ENCODE data around the gene SRSF6.

The SRSF6 gene

DNA sequence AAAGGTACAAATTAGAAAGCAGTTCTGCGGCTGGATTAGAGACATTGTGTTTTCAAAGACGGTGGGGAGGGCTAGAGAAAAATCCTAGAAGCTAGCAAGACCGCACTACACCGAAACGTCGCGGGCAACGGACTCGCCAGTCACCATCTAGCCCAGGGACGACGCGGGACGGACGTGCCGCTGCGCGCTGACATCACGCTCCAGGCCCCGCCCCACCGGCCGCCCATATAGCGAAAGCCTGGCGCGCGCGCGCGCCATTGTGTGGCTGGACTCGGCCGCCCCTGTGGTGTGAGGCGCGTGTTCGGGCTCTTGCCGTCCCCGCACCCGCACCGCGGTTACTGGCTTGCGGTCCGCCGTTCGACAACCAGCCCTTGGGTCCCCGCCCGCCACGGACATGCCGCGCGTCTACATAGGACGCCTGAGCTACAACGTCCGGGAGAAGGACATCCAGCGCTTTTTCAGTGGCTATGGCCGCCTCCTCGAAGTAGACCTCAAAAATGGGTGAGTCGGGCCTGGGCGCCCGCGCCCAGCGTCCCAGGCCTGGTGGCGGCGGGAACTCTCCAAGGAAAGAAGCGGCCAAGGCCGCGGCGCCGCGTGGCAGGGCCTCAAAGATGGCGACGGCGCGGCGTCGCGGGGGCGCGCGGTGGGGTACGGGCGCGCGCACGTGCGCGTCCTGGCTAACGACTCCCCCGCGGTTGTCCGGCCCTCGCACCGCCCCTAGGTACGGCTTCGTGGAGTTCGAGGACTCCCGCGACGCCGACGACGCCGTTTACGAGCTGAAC is at the start of gene SRSF6:
Gene SRSF6, plus strand, starts transcription at position 257 of the 782 bp plus-strand sequence. Its CDS starts 138 bp downstream, at position 395.
- peak within 1 kb of the TSS; percentile 99 to 100 for H3K27ac ChIP-seq
- H3K9me3 ChIP-seq, result no peaks in the 10 kb centered on the region
- peaks cover 28 to 36% (median 34%) of the 10 kb centered on the region in 3 donors for H3K36me3 ChIP-seq
- H3K27me3 ChIP-seq, result peaks cover 0 to 2% of the 10 kb centered on the region in 2 donors
- TF ChIP-seq, protein P1, sequence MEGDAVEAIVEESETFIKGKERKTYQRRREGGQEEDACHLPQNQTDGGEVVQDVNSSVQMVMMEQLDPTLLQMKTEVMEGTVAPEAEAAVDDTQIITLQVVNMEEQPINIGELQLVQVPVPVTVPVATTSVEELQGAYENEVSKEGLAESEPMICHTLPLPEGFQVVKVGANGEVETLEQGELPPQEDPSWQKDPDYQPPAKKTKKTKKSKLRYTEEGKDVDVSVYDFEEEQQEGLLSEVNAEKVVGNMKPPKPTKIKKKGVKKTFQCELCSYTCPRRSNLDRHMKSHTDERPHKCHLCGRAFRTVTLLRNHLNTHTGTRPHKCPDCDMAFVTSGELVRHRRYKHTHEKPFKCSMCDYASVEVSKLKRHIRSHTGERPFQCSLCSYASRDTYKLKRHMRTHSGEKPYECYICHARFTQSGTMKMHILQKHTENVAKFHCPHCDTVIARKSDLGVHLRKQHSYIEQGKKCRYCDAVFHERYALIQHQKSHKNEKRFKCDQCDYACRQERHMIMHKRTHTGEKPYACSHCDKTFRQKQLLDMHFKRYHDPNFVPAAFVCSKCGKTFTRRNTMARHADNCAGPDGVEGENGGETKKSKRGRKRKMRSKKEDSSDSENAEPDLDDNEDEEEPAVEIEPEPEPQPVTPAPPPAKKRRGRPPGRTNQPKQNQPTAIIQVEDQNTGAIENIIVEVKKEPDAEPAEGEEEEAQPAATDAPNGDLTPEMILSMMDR (IDR thresholded peaks at IDR 0.05), result peak in 1 of 2 experiments; percentile 23
- intact Hi-C loops (cut with DNase I; ENCODE audit: low total_unique reads), result no loop called here
- H3K4me1 ChIP-seq, result peaks cover 0 to 31% (median 18%) of the 10 kb centered on the region in 4 donors
- DNase-seq, result peak; percentile 95 to 96
- H3K4me3 ChIP-seq, result peak within 1 kb of the TSS; percentile 81 to 87

DNA sequence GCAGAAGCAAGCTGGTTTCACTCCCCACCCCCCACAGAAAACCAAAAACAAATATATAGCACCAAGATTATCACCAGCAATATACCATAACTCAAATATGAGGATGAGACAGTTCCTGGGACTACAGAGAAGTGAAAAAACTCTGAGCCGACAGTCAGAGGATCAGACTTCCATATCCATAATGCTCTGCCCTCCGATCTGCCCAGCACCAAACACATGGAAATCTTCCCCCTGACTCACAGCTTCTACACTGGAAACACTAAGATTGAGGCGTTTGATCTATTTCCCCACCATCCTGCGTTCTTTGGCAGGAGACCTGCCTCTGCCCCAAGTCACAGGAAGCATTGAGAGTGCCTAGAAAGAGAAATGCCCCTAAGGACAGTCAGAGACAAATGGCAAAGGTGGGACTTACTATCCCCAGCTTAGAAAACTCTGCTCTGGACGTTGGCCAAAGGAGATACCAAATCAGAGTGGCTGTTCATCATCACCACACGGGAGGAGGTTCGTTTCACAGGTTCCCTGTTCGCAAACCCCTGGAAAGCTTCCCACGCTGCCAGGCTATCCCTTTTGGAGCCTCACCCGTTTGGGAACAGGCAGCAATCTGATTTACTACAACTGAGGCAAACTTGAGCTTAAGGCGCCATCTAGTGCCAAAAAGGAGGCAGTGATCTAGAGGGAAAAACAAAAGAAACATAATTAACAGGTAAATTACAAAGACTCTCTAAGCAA is 48.7 kb upstream of the SRSF6 start:
- no peak for DNase-seq
- Histone ChIP-seq H3K4me3 (no peak overlapping the region), H3K27me3 (no peaks in the 10 kb centered on the region), H3K9me3 (peaks cover 0 to 11% (median 0%) of the 10 kb centered on the region in 3 donors), H3K36me3 (no peaks in the 10 kb centered on the region), H3K4me1 (no peaks in the 10 kb centered on the region), H3K27ac (no peak overlapping the region)
- TF ChIP-seq, protein P1 (IDR thresholded peaks at IDR 0.05), result no peak
- intact Hi-C loops (cut with DNase I; ENCODE audit: low total_unique reads), result no loop called here

DNA sequence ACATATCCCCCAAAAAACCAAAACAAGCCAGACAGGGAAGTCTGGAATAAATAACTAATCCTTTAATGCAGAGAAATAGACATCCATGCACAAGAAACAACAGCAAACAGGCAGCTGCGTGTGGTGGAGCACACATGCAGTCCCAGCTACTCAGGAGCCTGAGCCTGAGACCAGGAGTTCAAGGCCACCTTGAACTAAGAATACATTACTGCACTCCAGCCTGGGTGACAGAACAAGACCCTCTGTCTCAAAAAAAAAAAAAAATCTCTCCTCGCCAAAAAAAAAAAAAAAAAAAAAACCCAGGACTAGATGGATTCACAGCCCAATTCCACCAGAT is 48.2 kb upstream of the SRSF6 start:
- TF ChIP-seq, protein P1 (IDR thresholded peaks at IDR 0.05), result no peak
- no peak for DNase-seq
- intact Hi-C loops (cut with DNase I; ENCODE audit: low total_unique reads), result no loop called here
- H3K4me1 ChIP-seq, result no peaks in the 10 kb centered on the region
- no peak overlapping the region for H3K27ac ChIP-seq
- no peaks in the 10 kb centered on the region for H3K36me3 ChIP-seq
- no peaks in the 10 kb centered on the region for H3K27me3 ChIP-seq
- peaks cover 0 to 11% (median 0%) of the 10 kb centered on the region in 3 donors for H3K9me3 ChIP-seq
- no peak overlapping the region for H3K4me3 ChIP-seq

DNA sequence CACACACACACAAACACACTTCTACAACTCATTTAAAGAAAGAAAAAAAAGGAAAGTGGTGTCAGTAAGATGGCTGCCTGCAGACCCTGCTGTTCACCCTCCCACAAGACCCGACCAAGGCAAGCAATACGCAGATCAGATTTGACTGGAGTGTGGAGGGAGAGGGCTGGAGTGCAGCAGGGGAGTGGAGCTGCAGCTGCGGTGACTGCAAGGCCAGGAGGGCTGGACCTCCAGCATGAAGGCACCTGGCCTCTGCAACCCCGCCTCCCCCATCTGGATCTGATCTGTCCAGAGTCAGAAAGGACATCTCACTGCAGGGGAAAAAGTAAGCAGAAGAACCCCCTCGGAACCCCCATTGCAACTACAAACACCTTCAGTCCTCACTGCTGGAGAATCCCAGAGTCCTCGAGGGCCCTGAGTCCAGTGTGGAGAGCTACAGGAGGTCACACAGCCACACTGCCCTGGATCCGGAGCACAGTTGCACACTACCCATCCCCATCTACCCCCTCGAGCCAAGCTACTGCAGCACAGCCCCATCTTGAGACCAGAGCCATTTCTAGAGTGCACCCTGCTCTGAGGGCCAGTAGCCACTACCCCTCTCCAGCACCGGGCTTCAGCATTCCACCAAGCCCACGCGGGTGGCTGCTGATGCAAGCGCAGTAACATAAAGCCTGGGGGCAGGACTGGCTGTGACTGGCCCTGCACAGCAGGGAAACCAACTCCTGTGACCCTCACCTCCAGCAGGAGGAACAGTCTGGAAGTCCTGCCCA is 41.9 kb upstream of the SRSF6 start:
- TF ChIP-seq, protein P1 (IDR thresholded peaks at IDR 0.05), result no peak
- Histone ChIP-seq H3K4me1 (no peaks in the 10 kb centered on the region), H3K27me3 (no peaks in the 10 kb centered on the region), H3K4me3 (no peak overlapping the region), H3K27ac (no peak overlapping the region), H3K36me3 (no peaks in the 10 kb centered on the region), H3K9me3 (peaks cover 0 to 15% (median 13%) of the 10 kb centered on the region in 3 donors)
- intact Hi-C loops (cut with DNase I; ENCODE audit: low total_unique reads), result no loop called here
- DNase-seq, result no peak

DNA sequence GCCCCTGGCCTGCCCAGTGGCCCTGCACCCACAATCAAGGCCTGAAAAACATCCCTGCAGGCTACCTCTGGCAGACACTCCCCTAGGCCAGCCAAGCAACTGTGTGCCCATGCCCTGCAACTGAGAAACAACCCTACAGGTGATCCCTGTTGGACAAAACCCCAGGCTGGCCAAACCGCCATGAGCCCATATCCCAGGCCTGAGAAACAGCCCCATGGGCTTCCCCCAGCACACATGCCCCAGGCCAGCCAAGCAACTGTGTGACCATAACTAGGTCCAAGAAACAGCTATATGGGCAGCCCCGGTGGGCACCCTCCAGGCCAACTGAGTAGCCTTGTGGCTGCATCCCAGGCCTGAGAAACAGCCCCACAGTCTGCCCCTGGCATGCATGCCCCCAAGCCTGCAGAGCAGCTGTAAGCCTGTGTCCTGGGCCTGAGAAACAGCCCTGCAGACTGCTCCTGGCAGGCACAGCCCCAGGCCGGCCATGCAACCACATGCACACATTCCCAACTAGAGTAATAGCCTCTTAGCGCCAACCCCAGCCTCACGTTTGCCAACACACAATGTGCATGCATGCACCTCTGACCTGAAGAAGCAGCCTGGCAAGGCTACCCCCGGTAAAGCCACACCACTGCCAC is 41.0 kb upstream of the SRSF6 start:
- H3K4me1 ChIP-seq, result no peaks in the 10 kb centered on the region
- intact Hi-C loops (cut with DNase I; ENCODE audit: low total_unique reads), result no loop called here

More for the DNA sequence above, 41.0 kb upstream of the SRSF6 start:
- Histone ChIP-seq H3K27me3 (no peaks in the 10 kb centered on the region), H3K27ac (no peak overlapping the region), H3K9me3 (peaks cover 0 to 15% (median 15%) of the 10 kb centered on the region in 3 donors), H3K4me3 (no peak overlapping the region), H3K36me3 (no peaks in the 10 kb centered on the region)
- TF ChIP-seq, protein P1 (IDR thresholded peaks at IDR 0.05), result no peak
- DNase-seq, result no peak
